ENCODE results near the gene CCNA2. TPM values are rescaled to one million over a fixed set of nuclear protein-coding genes. Genes with fewer than 3 reads are reported as not detected.

The CCNA2 gene
- polyA plus RNA-seq, 1 experiment: 18.6 TPM

- ChIA-PET CTCF (interaction anchor here (0.7 to 1.2 kb wide), 4 partner anchors 38 to 451 kb away, joined by 3 read pairs; no protein-coding TSS in a partner anchor), POLR2A (no interaction called here)
- TF ChIP-seq CTCF (IDR thresholded peaks at IDR 0.05; ENCODE audit: low read depth, low read length): no peak
- Histone ChIP-seq H3K27me3 (ENCODE audit: control insufficient read depth, insufficient read depth, low read length) (no peaks in the 10 kb centered on the region), H3K27ac (ENCODE audit: low read depth, low read length) (no peak overlapping the region), H3K4me3 (ENCODE audit: low read depth, low read length) (peak overlapping the region; percentile 83), H3K9me3 (ENCODE audit: control insufficient read depth, insufficient read depth, low read length) (no peaks in the 10 kb centered on the region)
- no peak for DNase-seq (ENCODE audit: low read depth, low spot score)
Observed at GRCh38 chr4:121822047-121822446, 1.6 kb downstream of the CCNA2 start.

- no peak for TF ChIP-seq CTCF (IDR thresholded peaks at IDR 0.05; ENCODE audit: low read depth, low read length)
- H3K9me3 ChIP-seq (ENCODE audit: control insufficient read depth, insufficient read depth, low read length): no peaks in the 10 kb centered on the region
- ChIA-PET POLR2A (interaction anchor here (0.6 kb wide), 1 partner anchor 60 kb away, joined by 4 read pairs; no protein-coding TSS in a partner anchor), CTCF (interaction anchor here (0.8 kb wide), 2 partner anchors 87 to 397 kb away, joined by 3 to 11 read pairs; no protein-coding TSS in a partner anchor)
- H3K4me3 ChIP-seq (ENCODE audit: low read depth, low read length): no peak overlapping the region
- H3K27ac ChIP-seq (ENCODE audit: low read depth, low read length): no peak overlapping the region
- DNase-seq (ENCODE audit: low read depth, low spot score): no peak
- H3K27me3 ChIP-seq (ENCODE audit: control insufficient read depth, insufficient read depth, low read length): no peaks in the 10 kb centered on the region
Observed at GRCh38 chr4:121819216-121819965, 4.3 kb downstream of the CCNA2 start.

DNA sequence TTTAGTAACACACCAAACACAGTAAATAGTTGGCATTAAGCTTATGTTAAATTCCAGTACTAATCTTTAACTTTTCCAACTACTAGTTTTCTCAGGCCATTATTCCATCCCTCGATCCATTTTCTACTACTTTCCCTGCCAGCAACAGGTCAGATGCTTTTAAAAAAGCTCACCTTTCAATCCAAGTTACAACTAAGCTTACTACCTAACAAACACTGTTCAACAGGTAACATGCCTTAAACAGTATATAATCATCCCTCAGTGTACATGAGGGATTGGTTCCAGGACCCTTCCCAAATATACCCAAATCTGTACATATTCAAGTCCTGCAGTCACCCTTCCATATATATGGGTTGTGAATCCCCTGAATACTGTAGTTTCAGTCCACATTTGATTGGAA is 5.5 kb downstream of the CCNA2 start:
- no peak overlapping the region for H3K27ac ChIP-seq (ENCODE audit: low read depth, low read length)
- ChIA-PET POLR2A (no interaction called here), CTCF (interaction anchor here (1.0 kb wide), 1 partner anchor 334 kb away, joined by 3 read pairs; no protein-coding TSS in a partner anchor)
- TF ChIP-seq CTCF (IDR thresholded peaks at IDR 0.05; ENCODE audit: low read depth, low read length): no peak
- DNase-seq (ENCODE audit: low read depth, low spot score): no peak
- no peak overlapping the region for H3K4me3 ChIP-seq (ENCODE audit: low read depth, low read length)
- no peaks in the 10 kb centered on the region for H3K27me3 ChIP-seq (ENCODE audit: control insufficient read depth, insufficient read depth, low read length)
- H3K9me3 ChIP-seq (ENCODE audit: control insufficient read depth, insufficient read depth, low read length): no peaks in the 10 kb centered on the region

DNA sequence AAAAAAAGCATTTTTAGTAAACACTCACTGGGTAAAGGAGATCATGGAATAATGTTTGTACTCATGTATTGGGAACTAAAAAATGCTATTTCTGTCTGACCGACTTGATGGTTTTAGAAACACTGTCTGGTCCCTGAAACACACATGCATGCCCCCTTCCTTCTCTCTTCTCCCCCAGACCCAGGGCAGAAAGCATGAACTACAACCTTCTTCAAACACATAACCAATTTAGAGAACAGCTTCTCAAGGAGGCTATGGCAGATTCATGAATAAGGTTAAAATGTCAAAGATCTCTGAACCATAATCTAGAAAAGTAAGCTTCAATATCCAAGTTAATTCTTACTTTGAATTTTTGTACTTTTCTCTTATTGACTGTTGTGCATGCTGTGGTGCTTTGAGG is 6.0 kb downstream of the CCNA2 start:
- no peak overlapping the region for H3K4me3 ChIP-seq (ENCODE audit: low read depth, low read length)
- no peaks in the 10 kb centered on the region for H3K27me3 ChIP-seq (ENCODE audit: control insufficient read depth, insufficient read depth, low read length)
- H3K27ac ChIP-seq (ENCODE audit: low read depth, low read length): no peak overlapping the region
- no peaks in the 10 kb centered on the region for H3K9me3 ChIP-seq (ENCODE audit: control insufficient read depth, insufficient read depth, low read length)
- ChIA-PET CTCF (interaction anchor here (1.0 kb wide), 1 partner anchor 334 kb away, joined by 3 read pairs; no protein-coding TSS in a partner anchor), POLR2A (no interaction called here)
- DNase-seq (ENCODE audit: low read depth, low spot score): no peak
- no peak for TF ChIP-seq CTCF (IDR thresholded peaks at IDR 0.05; ENCODE audit: low read depth, low read length)

DNA sequence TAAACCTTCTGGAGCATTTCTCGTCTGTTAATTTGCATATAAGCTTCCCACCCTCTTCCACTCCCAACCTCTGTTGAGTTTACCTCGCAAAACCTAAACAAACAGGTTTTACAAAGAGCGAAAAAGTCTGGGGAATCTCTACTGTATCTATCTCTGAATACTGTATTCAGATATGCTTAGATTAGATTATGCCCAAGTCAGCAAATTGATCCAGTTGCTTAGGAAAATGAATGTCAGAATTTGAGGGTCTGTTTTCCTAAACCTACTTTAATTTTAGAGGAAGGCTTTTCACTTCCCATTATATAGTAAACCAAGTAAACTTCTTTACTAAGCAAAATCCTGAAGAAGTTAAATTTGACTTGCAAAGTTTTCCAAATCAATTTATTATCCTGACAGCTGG is 6.7 kb downstream of the CCNA2 start:
- Histone ChIP-seq H3K4me3 (ENCODE audit: low read depth, low read length) (no peak overlapping the region), H3K9me3 (ENCODE audit: control insufficient read depth, insufficient read depth, low read length) (no peaks in the 10 kb centered on the region), H3K27ac (ENCODE audit: low read depth, low read length) (no peak overlapping the region), H3K27me3 (ENCODE audit: control insufficient read depth, insufficient read depth, low read length) (no peaks in the 10 kb centered on the region)
- no peak for TF ChIP-seq CTCF (IDR thresholded peaks at IDR 0.05; ENCODE audit: low read depth, low read length)
- ChIA-PET POLR2A (no interaction called here), CTCF (no interaction called here)
- no peak for DNase-seq (ENCODE audit: low read depth, low spot score)
